Liver (tissue), 2 donors: ENCODE measurements around the gene ZSWIM8.

Experiments used
- REST ChIP-seq: IDR thresholded peaks from 2 replicates; pipeline ENCODE4 v1.6.1; 2016; ENCODE audit warnings: antibody characterized with exemption, mild to moderate bottlenecking
- TF ChIP-seq, protein P1 (sequence below): fragments of 150-350 bp; IDR thresholded peaks from 2 replicates; pipeline ENCODE4 v1.5.1; 2017; ENCODE audit warnings: improper control_type of control experiment, low read depth, low read length; ENCODE audit not compliant: missing input control
- TF ChIP-seq, protein P2 (sequence below): IDR thresholded peaks from 2 replicates; pipeline ENCODE4 v1.6.1; 2016; ENCODE audit warnings: antibody characterized with exemption
- donor health status: healthy.

DNA sequence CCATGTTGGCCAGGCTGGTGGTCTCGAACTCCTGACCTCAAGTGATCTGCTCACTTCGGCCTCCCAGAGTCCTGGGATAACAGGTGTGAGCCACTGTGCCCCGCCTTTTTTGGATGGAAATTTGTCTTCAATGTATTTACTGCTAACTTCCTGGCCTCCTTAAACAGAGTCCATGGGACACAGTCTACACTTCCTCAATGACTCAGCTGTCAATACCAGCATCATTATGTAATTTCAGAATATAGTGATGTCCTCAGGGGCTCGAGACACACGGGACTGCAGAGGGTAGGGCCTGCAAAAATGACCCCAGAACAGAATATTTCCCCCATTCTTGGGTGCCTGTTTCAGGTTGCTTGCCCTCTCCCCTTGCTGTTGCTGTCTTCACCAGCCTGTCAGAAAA, 57.9 kb downstream of the ZSWIM8 start:
- TF ChIP-seq, protein P1, sequence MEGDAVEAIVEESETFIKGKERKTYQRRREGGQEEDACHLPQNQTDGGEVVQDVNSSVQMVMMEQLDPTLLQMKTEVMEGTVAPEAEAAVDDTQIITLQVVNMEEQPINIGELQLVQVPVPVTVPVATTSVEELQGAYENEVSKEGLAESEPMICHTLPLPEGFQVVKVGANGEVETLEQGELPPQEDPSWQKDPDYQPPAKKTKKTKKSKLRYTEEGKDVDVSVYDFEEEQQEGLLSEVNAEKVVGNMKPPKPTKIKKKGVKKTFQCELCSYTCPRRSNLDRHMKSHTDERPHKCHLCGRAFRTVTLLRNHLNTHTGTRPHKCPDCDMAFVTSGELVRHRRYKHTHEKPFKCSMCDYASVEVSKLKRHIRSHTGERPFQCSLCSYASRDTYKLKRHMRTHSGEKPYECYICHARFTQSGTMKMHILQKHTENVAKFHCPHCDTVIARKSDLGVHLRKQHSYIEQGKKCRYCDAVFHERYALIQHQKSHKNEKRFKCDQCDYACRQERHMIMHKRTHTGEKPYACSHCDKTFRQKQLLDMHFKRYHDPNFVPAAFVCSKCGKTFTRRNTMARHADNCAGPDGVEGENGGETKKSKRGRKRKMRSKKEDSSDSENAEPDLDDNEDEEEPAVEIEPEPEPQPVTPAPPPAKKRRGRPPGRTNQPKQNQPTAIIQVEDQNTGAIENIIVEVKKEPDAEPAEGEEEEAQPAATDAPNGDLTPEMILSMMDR = no peak
- TF ChIP-seq REST = no peak
- TF ChIP-seq, protein P2, sequence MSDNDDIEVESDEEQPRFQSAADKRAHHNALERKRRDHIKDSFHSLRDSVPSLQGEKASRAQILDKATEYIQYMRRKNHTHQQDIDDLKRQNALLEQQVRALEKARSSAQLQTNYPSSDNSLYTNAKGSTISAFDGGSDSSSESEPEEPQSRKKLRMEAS = no peak
